Skin epidermis (tissue), 12 donors: Measurements from ENCODE around the gene ZNF469.
"Not testable (repeated sequence)": the region's sequence is repeated elsewhere in the genome, so short reads cannot be mapped to it uniquely, and the experiment has no call there.

Experiments
- H3K27ac ChIP-seq, 21 experiments: fragments of 200-600 bp; sonication (generic) in 11 of 21; one replicate each; pipeline ENCODE4 v1.5.0; 2020; ENCODE audit warnings: mild to moderate bottlenecking in 3 of 21, inconsistent platforms in 2 of 21, moderate library complexity in 2 of 21
- H3K4me3 ChIP-seq, 7 experiments: fragments of 200-600 bp; sonication (generic) in 2 of 7; one replicate each; pipeline ENCODE4 v1.5.0; 2020; ENCODE audit warnings: inconsistent platforms in 2 of 7, mild to moderate bottlenecking in 2 of 7, moderate library complexity in 1 of 7

ZNF469 gene

GRCh38 chr16:88405216-88406060, 22.7 kb downstream of the ZNF469 start:
- Histone ChIP-seq H3K4me3 (no peak overlapping the region), H3K27ac (peak overlapping the region in 3 of 21 experiments; percentile 8 to 46 (median 44))

GRCh38 chr16:88406096-88407041, 23.6 kb downstream of the ZNF469 start:
- Histone ChIP-seq H3K27ac (peak overlapping the region in 1 of 21 experiments; percentile 8), H3K4me3 (no peak overlapping the region)

- no peak overlapping the region for H3K27ac ChIP-seq
- H3K4me3 ChIP-seq: no peak overlapping the region
Measured at GRCh38 chr16:88407042-88407420, 24.3 kb downstream of the ZNF469 start.

GRCh38 chr16:88407807-88408206, 25.0 kb downstream of the ZNF469 start:
- Histone ChIP-seq H3K27ac (no peak overlapping the region), H3K4me3 (no peak overlapping the region)

- Histone ChIP-seq H3K4me3 (no peak overlapping the region), H3K27ac (no peak overlapping the region)
Measured at GRCh38 chr16:88408561-88409142, 25.9 kb downstream of the ZNF469 start.

- Histone ChIP-seq H3K27ac (no peak overlapping the region), H3K4me3 (no peak overlapping the region)
Measured at GRCh38 chr16:88409296-88410065, 26.7 kb downstream of the ZNF469 start.

GRCh38 chr16:88410297-88410968, 27.7 kb downstream of the ZNF469 start:
- H3K27ac ChIP-seq, H3K4me3 ChIP-seq: not testable (repeated sequence)

GRCh38 chr16:88411951-88412576, 29.3 kb downstream of the ZNF469 start:
- Histone ChIP-seq H3K4me3 (no peak overlapping the region), H3K27ac (no peak overlapping the region)

- Histone ChIP-seq H3K4me3 (no peak overlapping the region), H3K27ac (no peak overlapping the region)
Measured at GRCh38 chr16:88412766-88413165, 30.0 kb downstream of the ZNF469 start.

GRCh38 chr16:88413231-88413630, 30.5 kb downstream of the ZNF469 start:
- Histone ChIP-seq H3K4me3 (no peak overlapping the region), H3K27ac (no peak overlapping the region)

- Histone ChIP-seq H3K4me3 (no peak overlapping the region), H3K27ac (no peak overlapping the region)
Measured at GRCh38 chr16:88413631-88414030, 30.9 kb downstream of the ZNF469 start.

GRCh38 chr16:88414521-88415380, 32.0 kb downstream of the ZNF469 start:
- Histone ChIP-seq H3K4me3 (no peak overlapping the region), H3K27ac (no peak overlapping the region)

GRCh38 chr16:88415381-88415705, 32.6 kb downstream of the ZNF469 start:
- H3K4me3 ChIP-seq: no peak overlapping the region
- no peak overlapping the region for H3K27ac ChIP-seq

GRCh38 chr16:88415713-88416323, 33.1 kb downstream of the ZNF469 start:
- no peak overlapping the region for H3K27ac ChIP-seq

GRCh38 chr16:88416686-88417085, 33.9 kb downstream of the ZNF469 start:
- H3K27ac ChIP-seq: no peak overlapping the region
- no peak overlapping the region for H3K4me3 ChIP-seq

More at GRCh38 chr16:88415713-88416323, 33.1 kb downstream of the ZNF469 start:
- H3K4me3 ChIP-seq: no peak overlapping the region

GRCh38 chr16:88417684-88418476, 35.1 kb downstream of the ZNF469 start:
- H3K4me3 ChIP-seq: no peak overlapping the region
- H3K27ac ChIP-seq: no peak overlapping the region

- Histone ChIP-seq H3K4me3 (no peak overlapping the region), H3K27ac (no peak overlapping the region)
Measured at GRCh38 chr16:88418869-88419268, 36.1 kb downstream of the ZNF469 start.
